HG03025 (cell line): ENCODE measurements around the gene MTA3.

Source experiments
- ATAC-seq: cut with Tn5 transposase; IDR thresholded peaks from one replicate; pipeline ENCODE4 v1.9.1; 2021; ENCODE audit warnings: mild to moderate bottlenecking, moderate library complexity; ENCODE audit not compliant: unreplicated experiment, low FRiP score

The MTA3 gene

DNA sequence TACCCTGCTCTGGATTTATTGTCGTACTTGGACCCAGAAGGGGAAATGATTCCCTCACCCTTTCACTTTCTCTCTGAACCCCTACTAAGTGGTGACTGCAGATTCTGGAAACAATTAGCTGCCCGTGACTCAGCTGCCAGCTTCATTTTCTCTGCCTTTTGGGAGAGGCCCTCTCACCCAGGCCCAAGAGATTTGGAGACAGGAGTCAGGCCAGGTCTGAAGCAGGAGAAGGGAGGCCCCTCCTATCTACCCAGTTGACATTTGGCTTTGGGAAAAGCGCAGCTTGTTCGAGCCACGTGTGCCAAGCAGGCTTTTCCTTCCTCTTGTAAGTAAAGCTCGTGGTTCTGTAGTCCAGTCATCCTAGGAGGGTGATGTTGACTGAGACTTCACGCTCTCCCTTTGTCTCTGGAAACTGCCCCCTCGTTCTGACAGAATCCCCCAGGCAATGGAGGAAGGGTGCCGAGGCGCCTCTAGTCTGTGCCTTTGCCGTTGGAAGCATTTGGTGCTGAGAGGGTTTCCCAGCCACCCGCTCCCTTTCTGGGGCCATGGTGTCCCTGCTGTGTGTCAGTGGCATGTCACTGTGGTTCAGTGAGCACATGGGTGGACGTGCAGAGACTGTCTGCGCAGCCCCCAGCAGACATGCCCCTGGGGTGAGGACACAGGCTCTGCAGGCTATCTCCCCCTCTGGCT is 186.9 kb downstream of the MTA3 start:
- ATAC-seq: no peak

GRCh38 chr2:42756150-42756775 is 187.8 kb downstream of the MTA3 start:
- ATAC-seq: no peak

DNA sequence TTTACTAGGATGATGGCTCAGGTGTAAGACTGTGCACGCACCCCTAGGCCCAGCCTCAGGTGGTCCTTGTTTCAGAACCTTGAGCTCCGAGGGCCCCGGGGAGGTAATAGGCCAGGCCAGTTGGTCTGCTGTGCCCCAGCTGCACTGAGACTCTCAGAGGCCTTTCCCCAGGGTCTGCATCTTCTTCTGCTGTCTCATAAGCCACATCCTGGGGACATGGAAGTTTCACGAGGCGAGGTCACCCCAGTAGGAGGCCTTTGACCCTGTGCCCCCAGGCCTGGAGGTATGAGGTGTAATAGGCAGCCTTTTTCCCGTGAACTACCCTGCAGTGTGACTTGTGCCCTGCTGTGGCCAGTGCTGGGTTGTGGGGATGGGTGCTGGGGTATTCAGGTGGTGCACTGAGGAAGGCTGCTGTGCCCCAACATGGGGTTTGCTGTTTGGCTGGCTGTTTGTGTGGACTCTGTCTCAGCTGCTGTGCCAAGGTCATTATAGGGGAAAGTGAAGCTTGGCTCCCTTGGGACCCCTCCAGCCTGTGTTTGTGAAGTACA is 188.6 kb downstream of the MTA3 start:
- no peak for ATAC-seq

DNA sequence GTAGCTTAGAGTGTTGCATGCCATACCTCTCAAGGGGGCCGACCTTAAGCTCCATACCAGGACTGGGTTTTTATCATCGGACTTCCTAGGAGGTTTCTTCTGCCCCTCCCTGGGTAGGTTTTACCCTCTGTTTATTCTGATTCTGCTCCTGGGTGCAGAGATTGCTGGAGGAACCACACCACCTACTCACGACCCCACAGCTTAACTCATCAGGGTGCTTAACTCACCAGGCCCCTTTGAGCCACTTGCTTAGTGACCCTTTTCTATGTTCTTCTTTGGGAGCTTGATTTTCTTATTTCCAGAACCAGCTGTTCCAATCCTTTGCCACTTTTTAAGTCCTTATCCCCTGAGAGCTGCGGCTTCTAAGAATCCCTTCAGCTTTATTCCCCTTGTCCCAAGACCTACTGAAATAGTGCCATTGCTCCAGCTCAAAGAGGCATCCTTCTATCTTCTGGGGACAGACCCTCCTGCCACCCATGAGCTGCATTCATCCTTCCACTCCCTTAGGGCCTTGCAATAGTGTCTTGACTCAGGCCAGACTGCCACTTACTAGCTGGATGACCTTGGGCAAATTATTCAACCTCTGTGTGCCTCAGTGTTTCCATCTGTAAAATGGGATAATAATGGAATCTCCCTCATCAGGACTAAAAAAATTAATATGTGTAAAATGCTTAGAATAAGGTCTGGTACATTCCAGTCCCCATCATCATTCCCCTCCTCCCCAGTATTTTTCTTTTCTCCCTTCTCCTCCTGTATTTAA is 189.7 kb downstream of the MTA3 start:
- no peak for ATAC-seq

DNA sequence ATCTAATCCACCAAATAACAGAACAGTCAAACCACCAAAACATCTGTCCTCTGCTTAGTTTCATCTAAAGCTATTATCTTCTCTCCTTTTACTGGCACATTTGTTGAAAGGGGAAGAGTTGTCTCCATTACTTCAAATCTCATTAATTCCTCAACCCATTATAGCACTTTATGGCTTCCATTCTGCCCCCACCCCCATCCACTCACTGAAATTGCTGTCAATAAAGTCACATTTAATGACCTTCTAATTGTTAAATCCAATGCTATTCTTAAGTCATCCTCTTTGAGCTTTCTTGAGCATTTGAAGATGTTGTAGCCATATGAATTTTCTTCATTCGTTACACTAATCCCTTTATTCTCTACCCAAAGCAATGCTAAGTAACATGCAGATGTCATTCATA is 190.3 kb downstream of the MTA3 start:
- ATAC-seq: no peak

DNA sequence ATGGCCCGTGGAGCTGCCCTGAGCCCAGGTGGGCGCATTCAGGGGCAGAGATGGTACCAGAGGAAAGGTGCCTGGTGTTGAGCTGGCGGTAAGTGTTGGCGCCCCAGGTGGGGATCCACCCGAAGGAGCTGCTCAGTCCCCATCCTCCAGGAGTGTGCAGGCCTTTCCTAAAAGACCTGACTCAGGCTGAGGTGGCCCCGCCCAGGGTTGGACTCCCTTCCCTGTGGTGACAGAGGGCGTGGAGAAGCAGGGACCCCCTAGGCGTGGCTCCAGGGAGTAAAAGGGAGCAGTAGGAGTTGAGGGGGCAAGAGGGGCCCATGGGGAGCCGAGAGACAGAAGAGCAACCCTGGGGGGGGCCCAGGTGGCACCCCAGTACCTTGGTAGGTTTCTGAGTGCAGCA is 193.1 kb downstream of the MTA3 start:
- ATAC-seq: no peak

DNA sequence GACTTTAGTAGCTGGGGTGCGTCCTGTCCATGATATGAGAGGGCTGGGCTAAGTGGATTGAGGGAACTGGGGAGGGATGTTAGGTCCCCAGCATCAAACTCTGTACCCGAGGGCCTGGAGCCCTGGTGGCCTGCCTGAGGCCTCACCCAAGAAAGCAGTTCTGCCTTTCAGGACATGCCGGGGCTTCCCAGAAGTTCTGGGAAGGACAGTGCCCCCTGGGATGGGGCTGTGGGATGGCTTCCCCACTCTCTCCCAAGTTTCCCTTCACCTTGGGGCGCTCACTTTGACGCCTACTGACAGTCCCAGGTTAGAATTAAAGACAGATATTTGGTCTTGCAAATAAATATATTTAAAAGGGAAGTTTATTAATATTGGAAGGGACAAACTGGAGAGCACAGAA is 193.7 kb downstream of the MTA3 start:
- no peak for ATAC-seq

DNA sequence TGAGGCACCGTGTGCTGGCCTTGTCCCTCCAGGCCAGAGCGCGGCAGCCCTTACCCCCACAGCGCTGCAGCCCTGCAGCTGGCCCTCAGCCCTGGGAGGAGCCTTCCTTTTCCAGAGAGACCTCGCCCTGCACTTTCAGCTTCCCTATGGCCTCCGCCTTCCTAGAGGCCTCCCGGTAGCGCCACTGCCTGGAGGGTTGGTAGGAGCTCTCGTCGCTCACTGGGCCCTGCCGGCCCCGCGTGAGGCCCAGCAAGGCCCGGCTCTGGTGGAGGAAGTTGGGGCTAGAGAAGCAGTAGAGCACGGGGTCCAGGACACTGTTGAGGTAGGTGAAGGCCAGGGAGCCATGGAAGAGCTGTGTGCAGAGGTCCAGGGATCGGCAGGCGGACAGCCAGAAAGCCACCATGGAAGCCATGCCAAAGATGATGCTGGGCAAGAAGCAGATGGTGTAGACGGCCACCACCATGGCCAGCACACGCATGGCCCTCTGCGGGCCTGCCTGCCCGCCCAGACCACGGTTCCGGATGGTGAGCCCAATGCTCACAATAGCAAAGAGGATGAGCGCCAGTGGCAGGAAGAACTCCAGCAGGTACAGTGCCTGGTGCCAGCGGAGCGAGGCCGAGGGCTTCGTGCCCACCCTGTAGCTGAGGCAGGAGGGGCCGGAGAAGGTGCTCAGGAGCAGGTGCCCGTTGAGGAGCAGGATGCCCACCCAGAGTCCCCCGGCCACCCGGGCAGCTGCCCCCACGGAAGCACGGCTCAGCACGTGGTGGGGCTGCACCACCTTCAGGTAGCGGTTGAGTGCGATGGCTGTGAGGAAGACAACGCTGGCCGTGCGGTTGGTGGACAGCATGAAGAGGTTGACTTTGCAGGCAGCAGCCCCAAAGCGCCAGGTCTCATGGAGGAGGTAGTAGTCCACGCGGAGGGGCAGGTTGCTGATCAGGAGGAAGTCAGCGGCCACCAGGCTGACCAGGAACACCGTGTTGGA is 194.7 kb downstream of the MTA3 start:
- no peak for ATAC-seq

DNA sequence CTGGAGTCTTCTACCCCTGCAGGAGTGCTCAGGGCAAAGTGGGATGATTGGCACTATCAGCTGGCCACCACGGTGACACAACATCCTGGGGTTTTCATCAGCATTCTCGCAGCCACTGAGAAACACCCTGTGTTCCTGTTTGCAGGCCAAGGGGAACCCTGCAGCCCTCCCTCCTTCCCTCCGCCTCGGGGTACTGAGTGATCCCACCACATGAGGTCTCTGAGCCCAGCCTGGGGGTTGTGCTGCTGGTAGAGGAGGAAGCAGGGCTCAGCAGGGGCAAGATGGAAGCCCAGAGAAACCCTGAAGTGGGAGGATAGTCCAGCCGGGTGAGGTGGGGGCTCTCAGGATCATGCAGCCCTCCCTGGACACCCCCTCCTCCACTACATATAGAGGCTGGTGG is 195.7 kb downstream of the MTA3 start, which contains the start of gene OXER1:
Gene OXER1 (minus strand): TSS at position 40 of the 400 bp plus-strand sequence. CDS start 73 bp downstream, outside the sequence.
- no peak for ATAC-seq

DNA sequence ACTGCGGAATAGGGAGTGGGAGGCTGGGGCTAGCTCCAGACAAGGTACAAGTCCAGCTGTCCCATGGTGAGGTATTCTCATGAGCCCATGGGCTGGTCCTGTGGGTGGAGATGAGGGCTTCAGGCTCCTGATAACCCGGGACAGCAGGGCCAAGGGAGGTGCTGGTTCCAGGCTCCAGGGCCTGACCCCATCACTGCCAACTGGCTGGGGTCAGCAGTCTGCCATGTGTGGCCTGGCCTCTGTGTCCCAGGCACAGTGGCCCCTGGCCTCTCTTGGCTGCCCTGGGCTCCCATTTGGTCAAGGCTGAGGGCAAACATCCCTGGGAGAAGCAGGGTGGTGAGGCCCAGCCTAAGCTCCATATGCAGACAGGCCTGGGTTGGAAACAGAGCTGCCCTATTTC is 196.5 kb downstream of the MTA3 start:
- ATAC-seq: no peak

- no peak for ATAC-seq
Observed at GRCh38 chr2:42765686-42766085, 197.3 kb downstream of the MTA3 start.

DNA sequence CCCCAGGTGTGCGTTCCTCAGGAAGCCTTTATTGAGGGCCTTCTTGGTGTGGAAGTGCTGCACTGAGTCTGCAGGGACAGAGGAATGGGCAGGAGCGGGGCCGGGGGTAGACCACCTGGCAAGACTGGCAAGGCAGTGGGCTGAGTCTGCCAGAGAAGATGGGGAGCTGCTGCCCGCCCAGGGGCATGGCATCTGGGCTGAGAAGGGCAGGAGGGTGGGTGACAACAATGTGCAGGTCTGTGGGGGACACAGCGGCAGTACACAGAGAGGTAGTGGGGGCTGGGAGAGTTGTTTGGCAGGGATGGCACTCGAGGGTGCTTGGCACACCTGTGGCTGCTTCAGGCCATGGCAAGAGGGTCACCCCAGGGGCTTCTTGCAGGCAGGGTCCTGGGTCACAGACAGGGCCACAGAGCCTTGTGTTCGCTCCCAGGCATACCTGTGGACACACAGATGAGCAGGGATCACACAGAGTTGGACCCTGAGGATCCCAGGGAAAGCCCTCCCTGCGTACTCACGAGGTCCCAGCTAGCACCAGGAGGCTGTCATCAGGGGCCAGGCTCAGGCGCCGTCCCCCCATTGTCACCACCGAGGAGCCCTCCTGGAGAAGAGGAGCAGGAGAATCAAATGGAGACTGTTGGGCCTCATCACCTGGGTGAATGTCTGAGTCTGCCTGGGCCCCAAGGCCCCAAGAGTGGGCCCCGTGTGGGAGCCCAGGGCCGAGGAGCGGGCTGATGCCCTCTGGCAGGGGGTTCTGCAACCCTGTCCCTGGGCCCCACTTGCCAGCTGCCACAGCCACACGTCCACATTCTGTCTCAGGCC is 198.9 kb downstream of the MTA3 start:
- no peak for ATAC-seq

DNA sequence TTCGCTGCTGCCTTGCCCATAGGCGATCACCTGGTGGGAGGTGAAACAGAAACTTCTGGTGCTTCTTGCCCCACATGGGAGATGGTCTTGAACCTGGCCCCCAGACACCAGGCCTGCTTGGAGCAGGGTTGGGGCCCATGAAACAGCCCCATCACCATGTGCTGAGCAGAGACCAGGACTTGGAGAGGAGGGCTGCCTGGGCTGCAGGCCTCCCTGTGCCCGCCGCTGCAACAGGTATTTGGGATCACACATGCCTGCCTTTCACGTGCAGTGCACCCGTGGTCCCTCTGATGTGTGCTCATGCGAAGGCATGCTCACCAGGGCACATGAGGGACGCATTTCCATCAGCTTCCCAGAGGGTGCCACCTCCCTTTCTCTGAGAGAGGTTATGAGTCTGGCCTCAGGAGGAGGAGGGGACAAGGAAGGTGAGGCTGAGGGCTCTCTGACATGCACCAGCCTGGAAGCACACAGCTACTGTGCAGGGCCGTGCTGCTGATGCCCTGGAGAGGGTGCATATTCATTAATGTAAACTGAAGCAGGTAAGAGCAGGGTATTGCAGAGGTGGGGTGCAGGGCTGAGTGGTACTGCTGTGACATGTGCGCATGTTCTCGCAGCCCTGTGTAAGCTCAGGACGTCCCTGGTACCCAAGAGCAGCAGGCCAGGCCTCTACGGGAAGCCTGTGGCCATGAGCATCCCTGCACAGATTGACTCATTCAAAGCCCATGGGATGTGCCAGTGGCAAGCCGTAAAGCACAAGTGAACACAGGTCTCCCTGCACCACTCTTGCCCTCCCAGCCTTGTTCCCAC is 199.7 kb downstream of the MTA3 start:
- ATAC-seq: no peak

DNA sequence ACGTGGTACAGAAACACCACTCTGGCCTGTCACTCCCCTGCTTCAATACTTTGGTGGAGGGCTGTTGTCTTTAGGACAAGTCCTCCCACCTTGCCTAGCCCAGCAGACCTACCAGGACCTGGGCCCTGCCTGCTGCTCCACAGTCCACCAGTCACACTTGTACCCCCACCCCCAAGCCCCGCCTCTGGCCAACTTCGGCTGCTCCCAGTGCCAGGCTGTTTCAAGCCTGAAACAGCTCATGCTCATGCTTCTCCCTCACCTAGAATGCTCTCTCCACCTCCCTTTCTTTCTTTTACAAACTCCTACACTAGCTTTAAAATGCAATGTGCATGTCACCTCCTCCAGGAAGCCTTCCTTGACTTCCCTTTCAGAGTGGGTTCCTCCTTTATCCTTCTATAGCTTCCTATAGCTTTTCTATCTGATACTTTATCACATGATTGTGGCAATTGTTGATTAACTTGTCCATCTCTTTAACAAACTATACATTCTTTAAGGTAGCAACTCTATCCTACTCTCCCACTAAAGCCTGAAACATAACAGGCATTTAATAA is 200.3 kb downstream of the MTA3 start:
- no peak for ATAC-seq

DNA sequence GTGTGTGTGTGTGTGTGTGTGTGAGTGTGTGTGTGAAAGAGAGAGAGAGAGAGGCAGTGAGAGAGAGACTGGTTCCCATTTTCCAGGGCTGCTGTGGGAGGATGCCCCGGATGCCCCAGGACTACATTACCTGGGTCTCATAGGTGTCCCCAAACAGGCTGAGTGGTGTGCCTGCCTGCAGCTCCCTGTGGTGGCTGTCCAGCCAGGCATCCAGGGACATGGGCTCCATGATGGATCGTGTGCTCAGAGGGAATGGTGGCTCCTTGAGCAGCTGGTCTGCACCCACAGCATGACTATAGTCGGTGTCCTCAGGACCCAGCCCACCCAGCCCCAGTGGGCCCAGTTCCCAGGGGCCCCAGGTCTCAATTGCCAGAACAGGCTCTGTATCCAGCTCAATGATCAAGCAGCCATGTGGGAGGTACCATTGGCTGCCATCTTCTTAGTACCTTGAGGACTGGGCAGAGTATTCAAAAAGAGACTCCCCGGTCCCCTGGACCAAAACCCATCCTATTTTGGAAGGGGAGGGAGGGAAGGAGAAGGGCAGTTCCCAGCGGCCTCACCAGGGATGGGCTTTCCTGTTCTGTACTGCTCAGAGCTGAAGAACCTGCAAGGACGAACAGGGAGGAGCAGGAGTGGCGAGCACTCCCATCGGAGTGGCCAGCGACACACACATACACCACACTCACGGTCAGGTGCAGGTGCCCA is 201.3 kb downstream of the MTA3 start:
- no peak for ATAC-seq

DNA sequence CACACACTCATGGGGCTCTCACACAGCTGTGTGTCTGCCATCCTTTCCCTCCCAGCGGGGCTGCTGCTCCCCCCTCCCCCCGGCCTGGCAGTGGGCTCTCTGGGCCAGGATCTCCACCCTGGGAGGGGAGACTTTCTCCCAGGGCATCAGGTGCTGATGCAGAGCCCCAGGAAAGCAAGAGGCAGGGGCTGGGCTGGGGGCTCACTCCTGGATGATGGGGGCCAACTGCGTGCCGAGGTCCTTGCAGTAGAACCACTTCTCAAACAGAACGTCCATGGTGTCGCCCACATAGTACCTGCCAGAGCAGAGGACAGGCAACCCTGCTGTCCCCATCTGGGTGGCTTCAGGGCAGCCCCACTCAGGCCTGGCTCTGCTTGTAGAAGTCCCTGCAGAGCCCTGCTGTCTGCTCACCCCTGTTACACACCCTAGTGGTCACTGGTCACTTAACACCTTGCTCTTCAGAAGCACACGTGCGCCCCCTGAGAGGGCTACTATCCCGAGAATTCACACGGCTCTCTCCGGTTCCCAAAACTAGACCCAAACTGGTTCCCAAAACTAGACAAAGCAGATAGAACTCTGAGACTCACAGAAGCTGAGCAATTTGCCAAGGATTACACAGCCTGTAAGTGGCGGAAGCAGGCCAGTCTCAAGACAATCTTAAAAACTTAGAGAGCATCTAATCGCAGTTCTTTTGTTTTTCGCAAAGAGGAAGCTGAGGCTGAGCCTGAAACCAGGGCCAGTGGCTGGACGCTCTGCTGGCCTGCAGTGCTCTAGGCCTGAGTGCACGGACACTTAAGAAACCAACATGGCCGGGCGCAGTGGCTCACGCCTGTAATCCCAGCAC is 202.1 kb downstream of the MTA3 start:
- no peak for ATAC-seq
